Smooth muscle cell (in vitro differentiated cells): ENCODE measurements around the gene SLC46A1. TPM values are rescaled to one million over a fixed set of nuclear protein-coding genes. Genes with fewer than 3 reads are reported as not detected.

Experiments used
- DNase-seq: peaks from one replicate; lab custom pipeline; 2025; ENCODE audit not compliant: unreplicated experiment; lab: John Stamatoyannopoulos, UW
- H2AFZ ChIP-seq: fragments of 200-600 bp; sonication (generic); 2 replicates; pipeline ENCODE4 v1.6.0; 2016; ENCODE audit warnings: antibody characterized with exemption, low read depth, mild to moderate bottlenecking
- H3F3A ChIP-seq: fragments of 200-600 bp; sonication (generic); 2 replicates; pipeline ENCODE4 v1.6.0; 2017; ENCODE audit warnings: antibody characterized with exemption, low read depth
- H3K27ac ChIP-seq: fragments of 200-600 bp; sonication (generic); 2 replicates; pipeline ENCODE4 v1.5.1; 2016; ENCODE audit warnings: low read depth, mild to moderate bottlenecking
- H3K27me3 ChIP-seq: fragments of 200-600 bp; sonication (generic); 2 replicates; pipeline ENCODE4 v1.6.1; 2016; ENCODE audit warnings: low read depth, mild to moderate bottlenecking
- H3K36me3 ChIP-seq: fragments of 200-600 bp; sonication (generic); 2 replicates; pipeline ENCODE4 v1.5.1; 2016; ENCODE audit warnings: low read depth
- H3K4me1 ChIP-seq: fragments of 200-600 bp; sonication (generic); 2 replicates; pipeline ENCODE4 v1.5.1; 2016; ENCODE audit warnings: low read depth
- H3K4me2 ChIP-seq: fragments of 200-600 bp; sonication (generic); 2 replicates; pipeline ENCODE4 v1.6.0; 2016; ENCODE audit warnings: mild to moderate bottlenecking
- H3K4me3 ChIP-seq: fragments of 200-600 bp; sonication (generic); 2 replicates; pipeline ENCODE4 v1.5.1; 2016; ENCODE audit warnings: mild to moderate bottlenecking
- H3K79me2 ChIP-seq: fragments of 200-600 bp; sonication (generic); 2 replicates; pipeline ENCODE4 v1.6.0; 2016; ENCODE audit warnings: low read depth, mild to moderate bottlenecking
- H3K9ac ChIP-seq: fragments of 200-600 bp; sonication (generic); 2 replicates; pipeline ENCODE4 v1.6.0; 2016; ENCODE audit warnings: low read depth
- H3K9me3 ChIP-seq: fragments of 200-600 bp; sonication (generic); replicated peaks from 2 replicates; pipeline ENCODE4 v1.5.1; 2016; ENCODE audit warnings: low read depth
- H4K20me1 ChIP-seq: fragments of 200-600 bp; sonication (generic); 2 replicates; pipeline ENCODE4 v1.6.0; 2016; ENCODE audit warnings: low read depth
- WGBS: methylation state at CpG from one replicate; pipeline ENCODE4 v1.1.7; 2016; ENCODE audit warnings: low lambda C conversion rate; 5-methylcytosine and 5-hydroxymethylcytosine counted together
- polyA plus RNA-seq: library from polyadenylated mRNA; unstranded; fragments of >200 nt; fragmentation: Nextera tagmentation; extraction: Ambion mirVana; gene quantifications from 2 replicates; pipeline ENCODE4 v1.2.1, GENCODE V29; 2016
- total RNA-seq: library from RNA; depleted of rRNA; stranded (reverse); fragments of >200 nt; gene quantifications from 2 replicates; pipeline ENCODE4 v1.2.3, GENCODE V29; 2014
- TF ChIP-seq, protein P1 (sequence below): fragments of 200-600 bp; sonication (generic); IDR thresholded peaks from 2 replicates; pipeline ENCODE4 v1.5.1; 2017; ENCODE audit warnings: borderline replicate concordance, mild to moderate bottlenecking, antibody characterized with exemption; ENCODE audit not compliant: insufficient read depth, poor library complexity, severe bottlenecking

Gene SLC46A1
- total RNA-seq (5.1 and 20.9 TPM in 2 replicates), polyA plus RNA-seq (7.0 and 10.3 TPM in 2 replicates)

GRCh38 chr17:28405632-28406472 lies at the start of gene SLC46A1:
Gene SLC46A1 (minus strand): TSS chr17:28406212. CDS start chr17:28406114, 98 bp downstream.
- WGBS: 1% methylated on average over 59 of the region's 70 CpGs
- no peaks in the 10 kb centered on the region for H3K27me3 ChIP-seq
- TF ChIP-seq, protein P1, sequence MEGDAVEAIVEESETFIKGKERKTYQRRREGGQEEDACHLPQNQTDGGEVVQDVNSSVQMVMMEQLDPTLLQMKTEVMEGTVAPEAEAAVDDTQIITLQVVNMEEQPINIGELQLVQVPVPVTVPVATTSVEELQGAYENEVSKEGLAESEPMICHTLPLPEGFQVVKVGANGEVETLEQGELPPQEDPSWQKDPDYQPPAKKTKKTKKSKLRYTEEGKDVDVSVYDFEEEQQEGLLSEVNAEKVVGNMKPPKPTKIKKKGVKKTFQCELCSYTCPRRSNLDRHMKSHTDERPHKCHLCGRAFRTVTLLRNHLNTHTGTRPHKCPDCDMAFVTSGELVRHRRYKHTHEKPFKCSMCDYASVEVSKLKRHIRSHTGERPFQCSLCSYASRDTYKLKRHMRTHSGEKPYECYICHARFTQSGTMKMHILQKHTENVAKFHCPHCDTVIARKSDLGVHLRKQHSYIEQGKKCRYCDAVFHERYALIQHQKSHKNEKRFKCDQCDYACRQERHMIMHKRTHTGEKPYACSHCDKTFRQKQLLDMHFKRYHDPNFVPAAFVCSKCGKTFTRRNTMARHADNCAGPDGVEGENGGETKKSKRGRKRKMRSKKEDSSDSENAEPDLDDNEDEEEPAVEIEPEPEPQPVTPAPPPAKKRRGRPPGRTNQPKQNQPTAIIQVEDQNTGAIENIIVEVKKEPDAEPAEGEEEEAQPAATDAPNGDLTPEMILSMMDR: no peak
- no peaks in the 10 kb centered on the region for H4K20me1 ChIP-seq
- peak within 1 kb of the TSS; percentile 100 for H3K4me2 ChIP-seq
- no peaks in the 10 kb centered on the region for H3F3A ChIP-seq
- DNase-seq: peak; percentile 44
- no peaks in the 10 kb centered on the region for H3K9me3 ChIP-seq
- no peaks in the 10 kb centered on the region for H3K79me2 ChIP-seq
- H3K4me1 ChIP-seq: peaks cover 6% of the 10 kb centered on the region
- peak within 1 kb of the TSS; percentile 26 for H3K9ac ChIP-seq
- H3K27ac ChIP-seq: no peak within 1 kb of the TSS
- H2AFZ ChIP-seq: peak within 1 kb of the TSS; percentile 98
- no peaks in the 10 kb centered on the region for H3K36me3 ChIP-seq
- H3K4me3 ChIP-seq: peak within 1 kb of the TSS; percentile 95

GRCh38 chr17:28449859-28450258 lies 43.8 kb upstream of the SLC46A1 start:
- H3K79me2 ChIP-seq: no peaks in the 10 kb centered on the region
- DNase-seq: no peak
- no peak overlapping the region for H3K27ac ChIP-seq
- 92% methylated on average over 1 of the region's 1 CpG for WGBS
- H3K4me3 ChIP-seq: no peak overlapping the region
- H3K9ac ChIP-seq: no peak overlapping the region
- H3K27me3 ChIP-seq: no peaks in the 10 kb centered on the region
- no peaks in the 10 kb centered on the region for H3F3A ChIP-seq
- H3K4me2 ChIP-seq: no peak overlapping the region
- H4K20me1 ChIP-seq: no peaks in the 10 kb centered on the region
- H3K36me3 ChIP-seq: no peaks in the 10 kb centered on the region
- TF ChIP-seq, protein P1: no peak
- H2AFZ ChIP-seq: no peak overlapping the region
- no peaks in the 10 kb centered on the region for H3K4me1 ChIP-seq
- no peaks in the 10 kb centered on the region for H3K9me3 ChIP-seq

- H3K27ac ChIP-seq: no peak overlapping the region
- H3K27me3 ChIP-seq: peaks cover 3% of the 10 kb centered on the region
- H3K4me1 ChIP-seq: no peaks in the 10 kb centered on the region
- DNase-seq: no peak
- no peak overlapping the region for H3K4me2 ChIP-seq
- no peaks in the 10 kb centered on the region for H3K79me2 ChIP-seq
- no peak overlapping the region for H3K4me3 ChIP-seq
- H4K20me1 ChIP-seq: no peaks in the 10 kb centered on the region
- no peaks in the 10 kb centered on the region for H3K36me3 ChIP-seq
- no peak overlapping the region for H2AFZ ChIP-seq
- H3K9me3 ChIP-seq: no peaks in the 10 kb centered on the region
- 83% methylated on average over 5 of the region's 5 CpGs for WGBS
- no peaks in the 10 kb centered on the region for H3F3A ChIP-seq
- TF ChIP-seq, protein P1: no peak
- H3K9ac ChIP-seq: no peak overlapping the region
These were observed 41.4 kb upstream of the SLC46A1 start for GRCh38 chr17:28447396-28447760.
